ENCODE measurements around the gene ABCG4. TPM values are rescaled to one million over a fixed set of nuclear protein-coding genes. Genes with fewer than 3 reads are reported as not detected.

Gene ABCG4
- total RNA-seq, 1 experiment from 2014 or later = not detected

- DNase-seq (ENCODE audit: low spot score) = no peak
- no TSS peak for BruUV-seq (replicated peaks)
- Histone ChIP-seq H3K9me3 (ENCODE audit: low read depth, low read length, poor library complexity, severe bottlenecking) (no peaks in the 10 kb centered on the region), H3K27me3 (replicated peaks; ENCODE audit: insufficient read depth, low read depth, low read length, poor library complexity) (no peaks in the 10 kb centered on the region), H3K4me3 (ENCODE audit: low read depth, low read length, poor library complexity, severe bottlenecking) (no peak overlapping the region), H3K27ac (ENCODE audit: low read depth, low read length, poor library complexity, severe bottlenecking) (no peak overlapping the region), H3K4me1 (ENCODE audit: insufficient read depth, low read length, poor library complexity, severe bottlenecking) (peaks cover 6% of the 10 kb centered on the region), H3K36me3 (ENCODE audit: insufficient read depth, low read length, poor library complexity, severe bottlenecking) (peaks cover 24% of the 10 kb centered on the region)
- intact Hi-C loops (cut with micrococcal nuclease; ENCODE audit: unreplicated experiment) = no loop called here
- CTCF ChIA-PET = no interaction called here
- TF ChIP-seq EZH2 (IDR thresholded peaks at IDR 0.05; ENCODE audit: borderline replicate concordance, low read depth, low read length, poor library complexity, severe bottlenecking) = no peak
- TF ChIP-seq CTCF (conservative IDR thresholded peaks at IDR 0.05; ENCODE audit: low read depth, low read length) = no peak
- POLR2A ChIA-PET (ENCODE audit: low non-redundant PET) = no interaction called here
Observed at GRCh38 chr11:119116235-119116594, 32.6 kb upstream of the ABCG4 start.

GRCh38 chr11:119116601-119117000 lies 32.3 kb upstream of the ABCG4 start:
- Histone ChIP-seq H3K4me1 (ENCODE audit: insufficient read depth, low read length, poor library complexity, severe bottlenecking) (peaks cover 6% of the 10 kb centered on the region), H3K27me3 (replicated peaks; ENCODE audit: insufficient read depth, low read depth, low read length, poor library complexity) (no peaks in the 10 kb centered on the region), H3K9me3 (ENCODE audit: low read depth, low read length, poor library complexity, severe bottlenecking) (no peaks in the 10 kb centered on the region), H3K36me3 (ENCODE audit: insufficient read depth, low read length, poor library complexity, severe bottlenecking) (peaks cover 21% of the 10 kb centered on the region), H3K27ac (ENCODE audit: low read depth, low read length, poor library complexity, severe bottlenecking) (no peak overlapping the region), H3K4me3 (ENCODE audit: low read depth, low read length, poor library complexity, severe bottlenecking) (no peak overlapping the region)
- intact Hi-C loops (cut with micrococcal nuclease; ENCODE audit: unreplicated experiment) = no loop called here
- BruUV-seq (replicated peaks) = no TSS peak
- POLR2A ChIA-PET (ENCODE audit: low non-redundant PET) = no interaction called here
- no peak for DNase-seq (ENCODE audit: low spot score)
- CTCF ChIA-PET = no interaction called here
- TF ChIP-seq EZH2 (IDR thresholded peaks at IDR 0.05; ENCODE audit: borderline replicate concordance, low read depth, low read length, poor library complexity, severe bottlenecking) (no peak), CTCF (conservative IDR thresholded peaks at IDR 0.05; ENCODE audit: low read depth, low read length) (no peak)

- DNase-seq (ENCODE audit: low spot score) = no peak
- intact Hi-C loops (cut with micrococcal nuclease; ENCODE audit: unreplicated experiment) = no loop called here
- H3K9me3 ChIP-seq (ENCODE audit: low read depth, low read length, poor library complexity, severe bottlenecking) = no peaks in the 10 kb centered on the region
- H3K36me3 ChIP-seq (ENCODE audit: insufficient read depth, low read length, poor library complexity, severe bottlenecking) = peaks cover 18% of the 10 kb centered on the region
- TF ChIP-seq CTCF (conservative IDR thresholded peaks at IDR 0.05; ENCODE audit: low read depth, low read length) = no peak
- TF ChIP-seq EZH2 (IDR thresholded peaks at IDR 0.05; ENCODE audit: borderline replicate concordance, low read depth, low read length, poor library complexity, severe bottlenecking) = no peak
- H3K4me3 ChIP-seq (ENCODE audit: low read depth, low read length, poor library complexity, severe bottlenecking) = no peak overlapping the region
- H3K27ac ChIP-seq (ENCODE audit: low read depth, low read length, poor library complexity, severe bottlenecking) = no peak overlapping the region
- no peaks in the 10 kb centered on the region for H3K27me3 ChIP-seq (replicated peaks; ENCODE audit: insufficient read depth, low read depth, low read length, poor library complexity)
- ChIA-PET CTCF (no interaction called here), POLR2A (ENCODE audit: low non-redundant PET) (no interaction called here)
- no TSS peak for BruUV-seq (replicated peaks)
- H3K4me1 ChIP-seq (ENCODE audit: insufficient read depth, low read length, poor library complexity, severe bottlenecking) = peaks cover 7% of the 10 kb centered on the region
Observed at GRCh38 chr11:119117004-119117706, 31.7 kb upstream of the ABCG4 start.
